WTC11 (cell line): Measurements from ENCODE around the gene ACAD8. TPM values are rescaled to one million over a fixed set of nuclear protein-coding genes. Genes with fewer than 3 reads are reported as not detected.

Experiments
- ATAC-seq: fragments of 200-7000 bp; cut with Tn5 transposase; 2 replicates; pipeline ENCODE4 v1.10.0; 2021; ENCODE audit warnings: mild to moderate bottlenecking, moderate library complexity
- CTCF ChIA-PET: fragments of 300-600 bp; sonication (Branson Sonifier 250); formaldehyde crosslinking; loops from one replicate; lab custom pipeline; 2021; ENCODE audit warnings: antibody characterized with exemption; lab: Charles Lee
- POLR2A ChIA-PET: fragments of 350-600 bp; sonication (Branson Sonifier 250); formaldehyde crosslinking; loops from one replicate; lab custom pipeline; 2021; ENCODE audit warnings: antibody characterized with exemption; lab: Charles Lee
- DNase-seq: peaks from one replicate; pipeline ENCODE4 v3.0.0; 2021; ENCODE audit warnings: low spot score
- H3K27ac Mint-ChIP-seq: 2 replicates; pipeline ENCODE4 v1.8.0; 2021; ENCODE audit warnings: mixed read lengths
- H3K27me3 Mint-ChIP-seq: 2 replicates; pipeline ENCODE4 v1.8.0; 2021; ENCODE audit warnings: low read depth, mild to moderate bottlenecking, moderate library complexity, mixed read lengths
- H3K36me3 Mint-ChIP-seq: 2 replicates; pipeline ENCODE4 v1.8.0; 2021; ENCODE audit warnings: mixed read lengths
- H3K4me1 Mint-ChIP-seq: 2 replicates; pipeline ENCODE4 v1.8.0; 2022; ENCODE audit warnings: mixed read lengths
- H3K4me3 Mint-ChIP-seq: 2 replicates; pipeline ENCODE4 v1.8.0; 2021; ENCODE audit warnings: mild to moderate bottlenecking, moderate library complexity, mixed read lengths
- H3K9me3 Mint-ChIP-seq: 2 replicates; pipeline ENCODE4 v1.8.0; 2021; ENCODE audit warnings: mixed read lengths
- ATF1 ChIP-seq: sonication (generic); formaldehyde crosslinking; IDR thresholded peaks from 2 replicates; pipeline ENCODE4 v1.8.1; 2023; ENCODE audit warnings: mild to moderate bottlenecking, moderate library complexity, missing genetic modification reagents
- ATF6 ChIP-seq: sonication (generic); formaldehyde crosslinking; IDR thresholded peaks from 2 replicates; pipeline ENCODE4 v1.8.1; 2023; ENCODE audit warnings: mild to moderate bottlenecking, missing genetic modification reagents
- E2F1 ChIP-seq: sonication (generic); formaldehyde crosslinking; IDR thresholded peaks from 2 replicates; pipeline ENCODE4 v1.8.0; 2022; ENCODE audit warnings: mild to moderate bottlenecking, missing genetic modification reagents
- FOXK1 ChIP-seq: sonication (generic); formaldehyde crosslinking; IDR thresholded peaks from 2 replicates; pipeline ENCODE4 v1.8.0; 2022; ENCODE audit warnings: mild to moderate bottlenecking, moderate library complexity, missing genetic modification reagents
- KAT7 ChIP-seq: sonication (generic); formaldehyde crosslinking; IDR thresholded peaks from 2 replicates; pipeline ENCODE4 v1.8.1; 2023; ENCODE audit warnings: missing genetic modification reagents, mild to moderate bottlenecking, borderline replicate concordance
- MYBL2 ChIP-seq: sonication (generic); formaldehyde crosslinking; IDR thresholded peaks from 2 replicates; pipeline ENCODE4 v1.8.1; 2023; ENCODE audit warnings: mild to moderate bottlenecking, moderate library complexity, missing genetic modification reagents
- ZNF396 ChIP-seq: fragments of 250-450 bp; sonication (Bioruptor Pico); IDR thresholded peaks from 2 replicates; pipeline ENCODE4 v1.8.0; 2021; ENCODE audit warnings: mild to moderate bottlenecking, moderate library complexity, borderline replicate concordance
- ZNF425 ChIP-seq: fragments of 250-450 bp; sonication (Bioruptor Pico); conservative IDR thresholded peaks from 2 replicates; pipeline ENCODE4 v1.9.0; 2021; ENCODE audit warnings: mild to moderate bottlenecking
- total RNA-seq: library from RNA; stranded (reverse); gene quantifications from 3 replicates; pipeline ENCODE4 v1.2.3, GENCODE V29; 2021
- TF ChIP-seq, protein P1 (sequence below): sonication (generic); formaldehyde crosslinking; conservative IDR thresholded peaks from 2 replicates; pipeline ENCODE4 v1.8.1; 2023; ENCODE audit warnings: mild to moderate bottlenecking, low read depth, missing genetic modification reagents, moderate library complexity
- TF ChIP-seq, protein P2 (sequence below): sonication (generic); formaldehyde crosslinking; IDR thresholded peaks from 2 replicates; pipeline ENCODE4 v1.8.1; 2022; ENCODE audit warnings: mild to moderate bottlenecking, moderate library complexity, missing genetic modification reagents
- TF ChIP-seq, protein P3 (sequence below): fragments of 200-600 bp; IDR thresholded peaks from 2 replicates; pipeline ENCODE4 v1.8.0; 2022; ENCODE audit warnings: antibody characterized with exemption
- TF ChIP-seq, protein P4 (sequence below): fragments of 250-450 bp; sonication (Bioruptor Pico); IDR thresholded peaks from 2 replicates; pipeline ENCODE4 v1.9.0; 2021; ENCODE audit warnings: mild to moderate bottlenecking

ACAD8 gene
- total RNA-seq, 1 experiment from 2014 or later, result 55.2 TPM

- TF ChIP-seq, protein P1, sequence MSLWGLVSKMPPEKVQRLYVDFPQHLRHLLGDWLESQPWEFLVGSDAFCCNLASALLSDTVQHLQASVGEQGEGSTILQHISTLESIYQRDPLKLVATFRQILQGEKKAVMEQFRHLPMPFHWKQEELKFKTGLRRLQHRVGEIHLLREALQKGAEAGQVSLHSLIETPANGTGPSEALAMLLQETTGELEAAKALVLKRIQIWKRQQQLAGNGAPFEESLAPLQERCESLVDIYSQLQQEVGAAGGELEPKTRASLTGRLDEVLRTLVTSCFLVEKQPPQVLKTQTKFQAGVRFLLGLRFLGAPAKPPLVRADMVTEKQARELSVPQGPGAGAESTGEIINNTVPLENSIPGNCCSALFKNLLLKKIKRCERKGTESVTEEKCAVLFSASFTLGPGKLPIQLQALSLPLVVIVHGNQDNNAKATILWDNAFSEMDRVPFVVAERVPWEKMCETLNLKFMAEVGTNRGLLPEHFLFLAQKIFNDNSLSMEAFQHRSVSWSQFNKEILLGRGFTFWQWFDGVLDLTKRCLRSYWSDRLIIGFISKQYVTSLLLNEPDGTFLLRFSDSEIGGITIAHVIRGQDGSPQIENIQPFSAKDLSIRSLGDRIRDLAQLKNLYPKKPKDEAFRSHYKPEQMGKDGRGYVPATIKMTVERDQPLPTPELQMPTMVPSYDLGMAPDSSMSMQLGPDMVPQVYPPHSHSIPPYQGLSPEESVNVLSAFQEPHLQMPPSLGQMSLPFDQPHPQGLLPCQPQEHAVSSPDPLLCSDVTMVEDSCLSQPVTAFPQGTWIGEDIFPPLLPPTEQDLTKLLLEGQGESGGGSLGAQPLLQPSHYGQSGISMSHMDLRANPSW (CRISPR knock-in tag), result no peak
- TF ChIP-seq KAT7 (CRISPR knock-in tag) (no peak), MYBL2 (no peak), ZNF396 (CRISPR knock-in tag) (no peak), ATF6 (CRISPR knock-in tag) (no peak), E2F1 (CRISPR knock-in tag) (no peak)
- TF ChIP-seq, protein P2, sequence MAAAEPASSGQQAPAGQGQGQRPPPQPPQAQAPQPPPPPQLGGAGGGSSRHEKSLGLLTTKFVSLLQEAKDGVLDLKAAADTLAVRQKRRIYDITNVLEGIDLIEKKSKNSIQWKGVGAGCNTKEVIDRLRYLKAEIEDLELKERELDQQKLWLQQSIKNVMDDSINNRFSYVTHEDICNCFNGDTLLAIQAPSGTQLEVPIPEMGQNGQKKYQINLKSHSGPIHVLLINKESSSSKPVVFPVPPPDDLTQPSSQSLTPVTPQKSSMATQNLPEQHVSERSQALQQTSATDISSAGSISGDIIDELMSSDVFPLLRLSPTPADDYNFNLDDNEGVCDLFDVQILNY (CRISPR knock-in tag), result no peak
Measured at GRCh38 chr11:134260983-134261382, 7.6 kb downstream of the ACAD8 start (continued).

GRCh38 chr11:134261626-134262488 is 8.5 kb downstream of the ACAD8 start:
- Mint-ChIP-seq H3K36me3 (peaks cover 51% of the 10 kb centered on the region), H3K27ac (no peak overlapping the region), H3K4me3 (no peak overlapping the region), H3K4me1 (peaks cover 22% of the 10 kb centered on the region), H3K27me3 (no peaks in the 10 kb centered on the region), H3K9me3 (no peaks in the 10 kb centered on the region)
- peak; percentile 58 for DNase-seq
- ChIA-PET POLR2A (interaction anchor here (1.0 kb wide), 1 partner anchor 14 kb away, joined by 7 read pairs; the partner anchor contains the start of gene GLB1L3), CTCF (interaction anchor here (0.5 to 6.2 kb wide), 26 partner anchors 8 to 364 kb away, joined by 3 to 57 read pairs (median 4); partner anchors contain the start of genes ACAD8, GLB1L3, NCAPD3 and THYN1)
- peak; percentile 90 for ATAC-seq
- TF ChIP-seq, protein P3, sequence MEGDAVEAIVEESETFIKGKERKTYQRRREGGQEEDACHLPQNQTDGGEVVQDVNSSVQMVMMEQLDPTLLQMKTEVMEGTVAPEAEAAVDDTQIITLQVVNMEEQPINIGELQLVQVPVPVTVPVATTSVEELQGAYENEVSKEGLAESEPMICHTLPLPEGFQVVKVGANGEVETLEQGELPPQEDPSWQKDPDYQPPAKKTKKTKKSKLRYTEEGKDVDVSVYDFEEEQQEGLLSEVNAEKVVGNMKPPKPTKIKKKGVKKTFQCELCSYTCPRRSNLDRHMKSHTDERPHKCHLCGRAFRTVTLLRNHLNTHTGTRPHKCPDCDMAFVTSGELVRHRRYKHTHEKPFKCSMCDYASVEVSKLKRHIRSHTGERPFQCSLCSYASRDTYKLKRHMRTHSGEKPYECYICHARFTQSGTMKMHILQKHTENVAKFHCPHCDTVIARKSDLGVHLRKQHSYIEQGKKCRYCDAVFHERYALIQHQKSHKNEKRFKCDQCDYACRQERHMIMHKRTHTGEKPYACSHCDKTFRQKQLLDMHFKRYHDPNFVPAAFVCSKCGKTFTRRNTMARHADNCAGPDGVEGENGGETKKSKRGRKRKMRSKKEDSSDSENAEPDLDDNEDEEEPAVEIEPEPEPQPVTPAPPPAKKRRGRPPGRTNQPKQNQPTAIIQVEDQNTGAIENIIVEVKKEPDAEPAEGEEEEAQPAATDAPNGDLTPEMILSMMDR, result peak; percentile 33; the same call in 1 of the 2 replicates
- TF ChIP-seq ATF1 (CRISPR knock-in tag) (no peak), FOXK1 (CRISPR knock-in tag) (peak; percentile 94)

- H3K27me3 Mint-ChIP-seq, result no peaks in the 10 kb centered on the region
- ATAC-seq, result no peak
- TF ChIP-seq ZNF425 (CRISPR knock-in tag), result no peak
- TF ChIP-seq, protein P4, sequence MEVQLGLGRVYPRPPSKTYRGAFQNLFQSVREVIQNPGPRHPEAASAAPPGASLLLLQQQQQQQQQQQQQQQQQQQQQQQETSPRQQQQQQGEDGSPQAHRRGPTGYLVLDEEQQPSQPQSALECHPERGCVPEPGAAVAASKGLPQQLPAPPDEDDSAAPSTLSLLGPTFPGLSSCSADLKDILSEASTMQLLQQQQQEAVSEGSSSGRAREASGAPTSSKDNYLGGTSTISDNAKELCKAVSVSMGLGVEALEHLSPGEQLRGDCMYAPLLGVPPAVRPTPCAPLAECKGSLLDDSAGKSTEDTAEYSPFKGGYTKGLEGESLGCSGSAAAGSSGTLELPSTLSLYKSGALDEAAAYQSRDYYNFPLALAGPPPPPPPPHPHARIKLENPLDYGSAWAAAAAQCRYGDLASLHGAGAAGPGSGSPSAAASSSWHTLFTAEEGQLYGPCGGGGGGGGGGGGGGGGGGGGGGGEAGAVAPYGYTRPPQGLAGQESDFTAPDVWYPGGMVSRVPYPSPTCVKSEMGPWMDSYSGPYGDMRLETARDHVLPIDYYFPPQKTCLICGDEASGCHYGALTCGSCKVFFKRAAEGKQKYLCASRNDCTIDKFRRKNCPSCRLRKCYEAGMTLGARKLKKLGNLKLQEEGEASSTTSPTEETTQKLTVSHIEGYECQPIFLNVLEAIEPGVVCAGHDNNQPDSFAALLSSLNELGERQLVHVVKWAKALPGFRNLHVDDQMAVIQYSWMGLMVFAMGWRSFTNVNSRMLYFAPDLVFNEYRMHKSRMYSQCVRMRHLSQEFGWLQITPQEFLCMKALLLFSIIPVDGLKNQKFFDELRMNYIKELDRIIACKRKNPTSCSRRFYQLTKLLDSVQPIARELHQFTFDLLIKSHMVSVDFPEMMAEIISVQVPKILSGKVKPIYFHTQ (CRISPR knock-in tag), result no peak
- H3K4me3 Mint-ChIP-seq, result no peak overlapping the region
- ChIA-PET POLR2A (no interaction called here), CTCF (interaction anchor here (2.0 to 6.2 kb wide), 2 partner anchors 11 to 12 kb away, joined by 5 to 57 read pairs; partner anchors contain the start of genes ACAD8, GLB1L3 and THYN1)
- peak overlapping the region; percentile 74 for H3K27ac Mint-ChIP-seq
- peaks cover 50% of the 10 kb centered on the region for H3K4me1 Mint-ChIP-seq
- no peaks in the 10 kb centered on the region for H3K9me3 Mint-ChIP-seq
- no peak for DNase-seq
- H3K36me3 Mint-ChIP-seq, result peaks cover 27% of the 10 kb centered on the region
Measured at GRCh38 chr11:134264966-134265764, 11.8 kb downstream of the ACAD8 start.
